ENCODE data around the gene COLGALT1. TPM values are rescaled to one million over a fixed set of nuclear protein-coding genes. Genes with fewer than 3 reads are reported as not detected.
"Not testable (repeated sequence)": the region's sequence is repeated elsewhere in the genome, so short reads cannot be mapped to it uniquely, and the experiment has no call there.

The COLGALT1 gene
- polyA plus RNA-seq, 1 donor, result 51.0 TPM

DNA sequence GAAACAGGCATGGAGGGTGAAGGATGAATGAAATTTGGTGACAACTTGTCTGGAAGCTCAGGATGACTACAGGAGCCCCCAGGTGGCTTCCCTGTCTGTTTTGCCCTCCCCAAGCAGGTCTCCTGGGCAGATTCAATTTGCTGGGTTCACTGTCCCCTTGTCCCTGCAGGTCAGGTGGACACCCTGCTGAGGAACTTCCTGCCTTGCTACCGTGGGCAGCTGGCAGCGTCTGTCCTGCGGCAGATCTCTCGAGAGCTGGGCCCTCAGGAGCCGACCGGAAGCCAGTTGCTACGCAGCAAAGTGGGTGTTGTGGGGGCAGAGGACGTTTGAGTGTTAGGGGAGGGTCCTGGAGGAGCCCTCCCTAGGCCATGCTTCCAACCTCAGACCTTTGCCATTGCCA, 24.9 kb upstream of the COLGALT1 start:
- no peak for DNase-seq

- DNase-seq, result no peak
These were observed 23.3 kb upstream of the COLGALT1 start for GRCh38 chr19:17532116-17532515.

DNA sequence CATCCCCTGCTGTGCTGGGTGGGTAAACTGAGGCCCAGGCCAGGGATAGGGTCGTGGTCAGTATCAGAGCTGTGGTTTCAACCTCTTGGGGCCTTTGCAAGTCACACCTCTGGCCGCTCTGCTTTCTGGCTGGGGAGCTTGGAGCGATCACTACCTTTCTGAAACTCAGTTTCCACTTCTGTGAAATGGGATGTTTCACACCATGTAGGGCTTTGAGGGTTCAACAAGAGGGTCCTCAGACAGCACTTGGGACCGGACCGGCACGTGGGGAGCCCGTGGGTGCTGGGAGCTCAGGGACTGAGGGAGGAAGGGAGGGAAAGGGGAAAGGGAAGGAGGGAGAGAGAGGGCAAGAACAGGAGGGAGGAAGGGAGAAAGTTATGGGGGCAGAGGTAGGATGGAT, 22.9 kb upstream of the COLGALT1 start:
- DNase-seq, result no peak

- no peak for DNase-seq
These were observed 20.7 kb upstream of the COLGALT1 start for GRCh38 chr19:17534767-17535166.

DNA sequence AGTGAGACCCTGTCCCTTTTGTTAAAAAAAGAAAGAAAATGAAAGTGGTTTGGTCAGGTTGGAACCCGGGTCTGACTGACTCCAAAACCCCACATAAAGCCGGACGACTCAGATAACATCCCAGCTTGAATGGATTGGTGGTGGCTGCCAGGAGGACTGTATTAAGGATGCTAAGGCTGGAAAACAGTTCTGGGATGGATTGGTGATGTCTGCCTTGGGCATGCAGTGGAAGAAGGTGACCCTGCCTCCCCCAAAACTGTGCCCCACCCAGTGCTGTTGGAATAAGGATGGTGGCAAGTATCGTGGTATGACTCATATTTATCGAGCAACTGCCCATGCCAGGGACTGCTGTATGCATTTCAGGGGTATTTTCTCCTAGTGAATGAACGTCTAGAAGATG, 18.5 kb upstream of the COLGALT1 start:
- DNase-seq, result no peak

GRCh38 chr19:17538684-17539237, 16.7 kb upstream of the COLGALT1 start:
- no peak for DNase-seq

DNA sequence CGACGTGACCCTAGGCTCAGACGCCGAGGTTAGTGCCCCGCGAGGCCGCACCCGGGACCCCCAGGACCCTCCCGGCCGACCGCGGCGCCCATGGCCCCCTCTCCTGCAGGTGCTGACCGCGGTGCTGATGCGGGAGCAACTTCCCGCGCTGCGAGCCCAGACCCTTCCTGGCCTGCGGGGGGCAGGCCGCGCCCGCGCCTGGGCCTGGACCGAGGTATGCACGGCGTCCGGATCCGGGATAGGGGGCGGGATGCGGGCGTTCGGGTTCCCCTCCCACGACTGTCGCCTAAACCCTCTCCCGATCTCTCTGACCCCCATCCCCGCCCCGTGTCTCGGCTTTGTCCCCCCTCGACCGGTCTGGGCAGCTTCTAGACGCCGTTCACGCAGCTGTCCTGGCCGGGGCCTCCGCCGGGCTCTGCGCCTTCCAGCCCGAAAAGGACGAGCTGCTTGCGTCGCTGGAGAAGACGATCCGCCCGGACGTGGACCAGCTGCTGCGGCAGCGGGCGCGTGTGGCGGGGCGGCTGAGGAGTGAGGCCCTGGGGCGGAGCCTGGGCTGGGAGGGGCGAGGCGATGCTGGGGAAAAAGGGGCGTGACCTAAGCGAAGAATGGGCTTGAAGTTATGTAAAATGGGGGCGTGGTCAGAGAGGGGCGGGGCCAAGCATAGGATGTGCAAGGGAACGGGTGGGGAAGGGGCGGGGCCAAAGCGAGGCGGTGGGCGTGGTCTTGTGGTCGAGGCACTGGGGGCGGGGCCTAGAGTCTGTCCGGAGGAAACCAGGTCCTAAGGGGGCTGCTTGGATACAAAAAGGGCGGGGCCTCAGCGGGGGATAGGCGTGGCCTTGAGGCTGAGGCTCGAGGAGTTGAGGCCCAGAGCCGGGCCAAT, 16.0 kb upstream of the COLGALT1 start:
- DNase-seq, result peak; percentile 75

DNA sequence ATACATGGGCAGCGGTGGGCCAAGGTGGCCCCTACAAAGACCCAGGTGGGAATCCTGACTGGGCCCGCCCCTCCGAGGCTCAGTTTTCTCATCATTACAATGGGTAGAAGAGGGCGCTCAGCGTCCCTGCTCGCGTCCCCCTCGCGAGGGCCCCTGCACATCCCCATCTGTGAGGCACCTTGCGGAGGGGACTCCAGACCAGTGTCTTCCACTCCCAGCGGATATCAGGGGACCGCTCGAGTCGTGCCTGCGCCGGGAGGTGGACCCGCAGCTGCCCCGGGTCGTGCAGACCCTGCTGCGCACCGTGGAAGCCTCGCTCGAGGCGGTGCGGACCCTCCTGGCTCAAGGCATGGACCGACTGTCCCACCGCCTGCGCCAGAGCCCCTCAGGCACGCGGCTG, 15.3 kb upstream of the COLGALT1 start:
- DNase-seq, result no peak

DNA sequence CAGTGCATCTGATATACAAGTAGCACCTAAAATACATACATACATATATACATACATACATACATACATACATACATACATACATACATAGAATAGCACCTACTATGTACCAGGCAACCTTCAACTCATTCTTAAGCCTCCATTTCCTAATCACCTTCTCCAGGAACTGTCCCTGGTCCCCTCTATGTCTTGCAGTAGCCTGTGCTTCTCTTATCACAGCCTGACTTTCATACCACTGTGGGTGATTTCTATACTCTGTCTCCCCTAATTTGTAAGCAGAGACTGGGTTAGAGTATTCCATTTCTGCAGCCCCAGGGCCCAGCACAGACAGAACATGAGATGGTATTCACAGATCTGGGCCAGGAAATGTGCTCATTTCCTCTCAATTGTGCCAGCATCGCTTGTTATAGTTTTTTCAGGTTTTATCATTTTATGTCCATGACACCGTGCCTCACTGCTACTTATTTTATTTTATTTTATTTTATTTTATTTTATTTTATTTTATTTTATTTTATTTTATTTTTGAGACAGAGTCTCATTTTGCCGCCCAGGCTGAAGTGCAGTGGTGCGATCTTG, 14.2 kb upstream of the COLGALT1 start:
- DNase-seq, result no peak

- no peak for DNase-seq
These were observed 13.4 kb upstream of the COLGALT1 start for GRCh38 chr19:17542042-17542441.

DNA sequence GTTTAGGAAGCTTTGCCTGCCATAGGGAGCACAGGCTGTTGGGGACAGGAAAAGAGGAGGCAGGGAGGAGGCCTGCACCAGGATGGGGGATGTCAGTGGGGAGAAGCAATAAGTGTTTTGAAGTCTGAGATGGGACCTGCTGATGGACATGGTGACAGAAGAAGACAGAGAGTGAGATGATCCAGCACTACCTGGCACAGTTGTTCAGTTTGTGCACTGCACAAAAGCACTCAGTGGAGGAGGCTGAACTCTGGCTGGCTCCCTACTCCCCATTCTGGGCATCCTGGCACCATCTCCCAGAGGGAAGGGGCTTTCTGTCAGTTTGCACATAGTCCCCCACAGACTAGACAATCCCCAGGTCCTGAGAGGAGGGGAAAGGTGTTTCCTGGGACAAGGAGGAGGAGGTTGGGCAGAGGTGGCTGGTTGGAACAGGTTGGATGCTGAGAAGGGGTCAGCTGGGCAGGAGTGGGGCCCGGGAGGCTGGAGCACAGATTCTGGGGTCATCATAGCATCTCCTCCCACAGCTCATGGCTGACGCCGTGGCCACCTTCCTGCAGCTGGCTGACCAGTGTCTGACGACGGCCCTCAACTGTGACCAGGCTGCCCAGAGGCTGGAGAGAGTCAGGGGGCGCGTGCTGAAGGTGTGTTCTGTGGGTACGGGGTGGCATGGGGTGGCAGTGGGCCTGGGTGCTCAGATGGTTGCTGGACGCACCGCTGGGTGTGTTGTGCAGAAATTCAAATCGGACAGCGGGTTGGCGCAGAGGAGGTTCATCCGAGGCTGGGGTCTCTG, 12.5 kb upstream of the COLGALT1 start:
- no peak for DNase-seq

GRCh38 chr19:17543986-17544385, 11.5 kb upstream of the COLGALT1 start:
- DNase-seq, result no peak

- DNase-seq, result no peak
These were observed 11.0 kb upstream of the COLGALT1 start for GRCh38 chr19:17544418-17544817.

- no peak for DNase-seq
These were observed 7.3 kb upstream of the COLGALT1 start for GRCh38 chr19:17548145-17548544.

- no peak for DNase-seq
These were observed 6.2 kb upstream of the COLGALT1 start for GRCh38 chr19:17549085-17549740.

DNA sequence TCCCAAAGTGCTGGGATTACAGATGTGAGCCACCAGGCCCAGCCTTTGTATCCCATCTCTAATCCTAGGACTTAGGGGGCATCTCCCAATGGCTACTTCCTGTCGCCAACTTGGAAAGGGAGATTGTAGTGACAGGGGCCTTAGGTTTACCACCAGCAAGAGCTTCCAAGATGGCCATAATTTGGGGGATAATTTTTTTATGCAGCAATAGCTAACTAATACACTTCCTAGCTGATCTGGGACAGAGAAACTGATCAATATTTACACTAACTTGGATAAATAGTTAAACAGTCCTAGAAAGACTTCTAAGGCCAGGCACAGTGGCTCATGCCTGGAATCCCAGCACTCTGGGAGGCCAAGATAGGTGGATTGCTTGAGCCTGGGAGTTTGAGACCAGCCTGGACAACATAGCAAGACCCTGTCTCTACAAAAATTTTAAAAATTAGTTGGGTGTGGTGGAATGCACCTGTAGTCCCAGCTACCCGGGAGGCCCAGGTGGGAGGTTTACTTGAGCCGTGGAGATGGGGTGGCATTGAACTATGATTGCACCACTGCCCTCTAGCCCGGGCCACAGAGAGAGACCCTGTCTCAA, 5.3 kb upstream of the COLGALT1 start:
- no peak for DNase-seq

GRCh38 chr19:17552735-17553134, 2.7 kb upstream of the COLGALT1 start:
- DNase-seq, result not testable (repeated sequence)

- DNase-seq, result peak; percentile 32
These were observed 2.2 kb upstream of the COLGALT1 start for GRCh38 chr19:17553256-17553655.

- DNase-seq, result no peak
These were observed 425 bp upstream of the COLGALT1 start for GRCh38 chr19:17554968-17555479.

DNA sequence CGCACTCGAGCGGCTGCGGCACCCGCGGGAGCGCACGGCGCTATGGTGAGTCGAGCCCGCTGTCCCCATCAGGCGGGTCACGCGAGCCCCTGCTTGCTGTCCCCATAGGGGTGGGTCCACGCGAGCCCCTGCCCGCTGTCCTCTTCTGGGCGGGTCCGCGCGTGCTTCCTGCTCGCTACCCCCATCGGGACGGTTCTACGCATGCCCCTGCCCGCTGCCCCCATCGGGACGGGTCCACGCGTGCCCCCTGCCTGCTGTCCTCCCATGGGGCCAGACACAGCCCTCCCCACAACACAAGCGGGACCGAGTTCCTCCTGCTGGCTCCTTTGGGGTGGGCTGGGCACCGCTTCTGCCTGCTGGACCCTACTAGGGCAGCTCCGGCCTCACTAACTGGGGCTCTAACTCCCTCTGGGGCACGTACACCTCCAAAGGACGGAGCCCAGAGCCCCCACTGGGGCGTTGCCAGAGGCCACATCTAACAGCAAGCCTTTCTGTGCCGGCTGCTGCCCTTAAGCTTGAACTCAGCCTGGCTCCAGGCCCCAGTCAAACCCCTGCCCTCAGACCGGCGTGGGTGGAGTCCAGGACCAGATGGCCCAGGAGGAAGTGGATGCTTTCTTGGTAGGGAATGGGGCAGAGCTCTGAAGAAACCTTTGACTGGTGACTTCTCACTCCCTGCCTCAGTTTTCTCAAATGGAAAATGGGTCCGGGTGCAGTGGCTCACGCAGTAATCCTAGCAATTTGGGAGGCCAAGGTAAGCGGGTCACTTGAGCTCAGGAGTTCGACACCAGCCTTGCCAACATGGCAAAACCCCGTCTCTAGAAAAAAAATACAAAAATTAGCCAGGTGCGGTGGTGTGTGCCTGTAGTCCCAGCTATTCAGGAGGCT, 722 bp downstream of the COLGALT1 start:
- DNase-seq, result no peak

Measured in left kidney (tissue), 2 donors.